Peyer's patch (tissue), 4 donors: ENCODE data around the gene BROX. TPM values are rescaled to one million over a fixed set of nuclear protein-coding genes. Genes with fewer than 3 reads are reported as not detected.

ENCODE experiments used
- DNase-seq, 3 donors: peaks; one replicate each; pipeline ENCODE4 v3.0.0-alpha.2; 2017 to 2019
- H3K27ac ChIP-seq, 4 donors: fragments of 200-600 bp; sonication (generic); one replicate each; pipeline ENCODE4 v1.5.1; 2016 to 2019
- H3K27me3 ChIP-seq, 2 donors: fragments of 200-600 bp; sonication (generic); one replicate each; pipeline ENCODE4 v1.5.1; 2019
- H3K36me3 ChIP-seq, 3 donors: fragments of 200-600 bp; sonication (generic); one replicate each; pipeline ENCODE4 v1.5.1; 2016 to 2019
- H3K4me1 ChIP-seq, 4 donors: fragments of 200-600 bp; sonication (generic); one replicate each; pipeline ENCODE4 v1.5.1; 2016 to 2019
- H3K4me3 ChIP-seq, 4 donors: fragments of 200-600 bp; sonication (generic); 1 replicate in 3 of 4; 2 replicates in 1 of 4; pipeline ENCODE4 v1.5.1; 2016 to 2019; ENCODE audit warnings: mild to moderate bottlenecking in 1 of 4
- H3K9me3 ChIP-seq, 4 donors: fragments of 200-600 bp; sonication (generic); one replicate each; pipeline ENCODE4 v1.5.1; 2016 to 2019; ENCODE audit warnings: mild to moderate bottlenecking in 1 of 4
- POLR2A ChIP-seq, 2 donors: fragments of 450-650 bp; IDR thresholded peaks; one replicate each; pipeline ENCODE4 v1.5.1; 2017; ENCODE audit warnings: antibody characterized with exemption in 2 of 2, mild to moderate bottlenecking in 2 of 2, moderate library complexity in 2 of 2
- total RNA-seq, 4 donors: library from RNA; depleted of rRNA; stranded (reverse); fragments of >200 nt; gene quantifications; one replicate each; pipeline ENCODE4 v1.1.0, GENCODE V29; 2016
- TF ChIP-seq, protein P1 (sequence below), 6 experiments: fragments of 450-650 bp in 4 of 6; fragments of 200-600 bp in 2 of 6; sonication (generic) in 1 of 6; IDR thresholded peaks; one replicate each; pipeline ENCODE4 v1.5.1; 2017 to 2019; ENCODE audit warnings: antibody characterized with exemption in 6 of 6, mild to moderate bottlenecking in 3 of 6, moderate library complexity in 1 of 6

The BROX gene
- total RNA-seq, 4 donors from 2014 or later: 37.7 to 57.4 (median 43.9) TPM

DNA sequence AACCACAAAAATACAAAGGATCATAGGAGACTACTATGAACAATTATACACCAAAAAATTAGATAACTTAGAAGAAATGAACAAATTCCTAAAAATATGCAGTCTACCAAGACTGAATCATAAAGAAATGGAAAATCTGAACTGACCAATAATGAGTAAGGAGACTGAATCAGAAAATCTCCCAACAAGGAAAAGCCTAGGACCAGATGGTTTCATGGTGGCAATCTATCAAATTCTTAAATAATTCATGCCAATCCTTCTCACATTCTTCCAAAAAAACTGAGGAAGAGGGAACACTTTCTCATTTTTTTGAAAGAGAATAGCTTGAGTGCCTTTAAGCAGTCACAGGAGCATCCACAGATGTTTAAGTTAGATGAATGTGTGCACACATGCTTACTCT is 70.7 kb downstream of the BROX start:
- Histone ChIP-seq H3K36me3 (no peaks in the 10 kb centered on the region), H3K4me1 (no peaks in the 10 kb centered on the region), H3K9me3 (no peaks in the 10 kb centered on the region), H3K27ac (no peak overlapping the region), H3K4me3 (no peak overlapping the region), H3K27me3 (no peaks in the 10 kb centered on the region)
- no peak for DNase-seq
- no peak for TF ChIP-seq POLR2A (IDR thresholded peaks at IDR 0.05)
- TF ChIP-seq, protein P1, sequence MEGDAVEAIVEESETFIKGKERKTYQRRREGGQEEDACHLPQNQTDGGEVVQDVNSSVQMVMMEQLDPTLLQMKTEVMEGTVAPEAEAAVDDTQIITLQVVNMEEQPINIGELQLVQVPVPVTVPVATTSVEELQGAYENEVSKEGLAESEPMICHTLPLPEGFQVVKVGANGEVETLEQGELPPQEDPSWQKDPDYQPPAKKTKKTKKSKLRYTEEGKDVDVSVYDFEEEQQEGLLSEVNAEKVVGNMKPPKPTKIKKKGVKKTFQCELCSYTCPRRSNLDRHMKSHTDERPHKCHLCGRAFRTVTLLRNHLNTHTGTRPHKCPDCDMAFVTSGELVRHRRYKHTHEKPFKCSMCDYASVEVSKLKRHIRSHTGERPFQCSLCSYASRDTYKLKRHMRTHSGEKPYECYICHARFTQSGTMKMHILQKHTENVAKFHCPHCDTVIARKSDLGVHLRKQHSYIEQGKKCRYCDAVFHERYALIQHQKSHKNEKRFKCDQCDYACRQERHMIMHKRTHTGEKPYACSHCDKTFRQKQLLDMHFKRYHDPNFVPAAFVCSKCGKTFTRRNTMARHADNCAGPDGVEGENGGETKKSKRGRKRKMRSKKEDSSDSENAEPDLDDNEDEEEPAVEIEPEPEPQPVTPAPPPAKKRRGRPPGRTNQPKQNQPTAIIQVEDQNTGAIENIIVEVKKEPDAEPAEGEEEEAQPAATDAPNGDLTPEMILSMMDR (IDR thresholded peaks at IDR 0.05): no peak

DNA sequence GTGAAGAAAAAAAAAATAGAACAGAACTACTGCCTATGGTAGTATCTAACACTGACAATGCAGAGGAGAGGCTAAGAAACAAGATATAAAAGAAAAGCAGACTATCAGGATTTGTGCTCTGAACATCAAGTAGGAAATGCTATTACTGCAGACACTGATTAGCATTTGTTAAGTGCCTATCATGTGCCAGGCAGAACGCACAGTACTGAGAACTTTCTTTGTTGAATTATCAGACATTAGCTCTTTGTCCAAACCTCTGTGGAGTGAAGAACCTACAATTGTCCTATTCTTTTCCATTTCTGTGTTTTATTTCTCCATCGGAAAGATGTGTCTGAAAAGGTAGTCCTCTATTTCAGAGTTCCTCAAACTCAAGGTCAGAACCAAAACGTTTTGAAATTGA is 72.0 kb downstream of the BROX start:
- H3K36me3 ChIP-seq: no peaks in the 10 kb centered on the region
- H3K4me1 ChIP-seq: no peaks in the 10 kb centered on the region
- no peaks in the 10 kb centered on the region for H3K9me3 ChIP-seq
- TF ChIP-seq, protein P1 (IDR thresholded peaks at IDR 0.05): no peak
- TF ChIP-seq POLR2A (IDR thresholded peaks at IDR 0.05): no peak
- no peak for DNase-seq
- H3K27ac ChIP-seq: no peak overlapping the region
- no peak overlapping the region for H3K4me3 ChIP-seq
- no peaks in the 10 kb centered on the region for H3K27me3 ChIP-seq

Other genes starting within 250 kb of the BROX start
- 1 to 10 TPM in 1 of 4 donors, not detected in 3; 3.3 TPM for gene HHIPL2, start 164.5 kb upstream of the BROX start, total RNA-seq
- 10 to 100 TPM in 1 of 4 donors, 1 to 10 TPM in 3; 1.6 to 12.4 (median 4.4) TPM for gene TAF1A, start 122.6 kb upstream of the BROX start, total RNA-seq
- gene MIA3, start 94.5 kb upstream of the BROX start, total RNA-seq: 100 to 1,000 TPM in 1 of 4 donors, 10 to 100 TPM in 3; 53.1 to 133 (median 75.0) TPM
- 10 to 100 TPM; 22.1 to 73.4 (median 25.2) TPM for gene AIDA, start 73 bp upstream of the BROX start, total RNA-seq
- gene FAM177B, start 24.6 kb downstream of the BROX start, total RNA-seq: 10 to 100 TPM; 14.9 to 40.4 (median 19.6) TPM
- gene DISP1, start 102.5 kb downstream of the BROX start, total RNA-seq: 10 to 100 TPM in 2 of 4 donors, 1 to 10 TPM in 2; 4.1 to 22.8 (median 10.1) TPM